ENCODE results near the gene SPIRE1.

- TF ChIP-seq, protein P1, sequence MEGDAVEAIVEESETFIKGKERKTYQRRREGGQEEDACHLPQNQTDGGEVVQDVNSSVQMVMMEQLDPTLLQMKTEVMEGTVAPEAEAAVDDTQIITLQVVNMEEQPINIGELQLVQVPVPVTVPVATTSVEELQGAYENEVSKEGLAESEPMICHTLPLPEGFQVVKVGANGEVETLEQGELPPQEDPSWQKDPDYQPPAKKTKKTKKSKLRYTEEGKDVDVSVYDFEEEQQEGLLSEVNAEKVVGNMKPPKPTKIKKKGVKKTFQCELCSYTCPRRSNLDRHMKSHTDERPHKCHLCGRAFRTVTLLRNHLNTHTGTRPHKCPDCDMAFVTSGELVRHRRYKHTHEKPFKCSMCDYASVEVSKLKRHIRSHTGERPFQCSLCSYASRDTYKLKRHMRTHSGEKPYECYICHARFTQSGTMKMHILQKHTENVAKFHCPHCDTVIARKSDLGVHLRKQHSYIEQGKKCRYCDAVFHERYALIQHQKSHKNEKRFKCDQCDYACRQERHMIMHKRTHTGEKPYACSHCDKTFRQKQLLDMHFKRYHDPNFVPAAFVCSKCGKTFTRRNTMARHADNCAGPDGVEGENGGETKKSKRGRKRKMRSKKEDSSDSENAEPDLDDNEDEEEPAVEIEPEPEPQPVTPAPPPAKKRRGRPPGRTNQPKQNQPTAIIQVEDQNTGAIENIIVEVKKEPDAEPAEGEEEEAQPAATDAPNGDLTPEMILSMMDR (IDR thresholded peaks at IDR 0.05) = no peak
- TF ChIP-seq EP300 (IDR thresholded peaks at IDR 0.05) = no peak
Measured at GRCh38 chr18:12451428-12451827, 206.5 kb downstream of the SPIRE1 start.

Measured in ovary (tissue), 3 donors.